Tibial artery (tissue), 4 donors: Measurements from ENCODE around the gene VAV1.

Experiments
- DNase-seq, 2 donors: peaks; one replicate each; pipeline ENCODE4 v3.0.0-alpha.2; 2019
- H3K27ac ChIP-seq, 2 donors: fragments of 200-600 bp; sonication (generic) in 1 of 2; 1 replicate in 1 of 2; 2 replicates in 1 of 2; pipeline ENCODE4 v1.5.1; 2018 to 2019; ENCODE audit warnings: mild to moderate bottlenecking in 1 of 2
- H3K27me3 ChIP-seq, 2 donors: fragments of 200-600 bp; sonication (generic) in 1 of 2; one replicate each; pipeline versions ENCODE4 v1.5.1 to v1.6.0; 2016 to 2019
- H3K36me3 ChIP-seq, 3 donors: fragments of 200-600 bp; sonication (generic) in 2 of 3; one replicate each; pipeline ENCODE4 v1.5.1; 2016 to 2019; ENCODE audit warnings: mild to moderate bottlenecking in 2 of 3
- H3K4me1 ChIP-seq, 4 donors: fragments of 200-600 bp; sonication (generic) in 2 of 4; 1 replicate in 3 of 4; 2 replicates in 1 of 4; pipeline ENCODE4 v1.5.1; 2016 to 2019
- H3K4me3 ChIP-seq, 2 donors: fragments of 200-600 bp; sonication (generic) in 1 of 2; 1 replicate in 1 of 2; 2 replicates in 1 of 2; pipeline ENCODE4 v1.5.1; 2018 to 2019; ENCODE audit warnings: mild to moderate bottlenecking in 2 of 2
- H3K9me3 ChIP-seq, 3 donors: fragments of 200-600 bp; sonication (generic) in 1 of 3; one replicate each; pipeline ENCODE4 v1.5.1; 2016 to 2019
- intact Hi-C: fragments of 100-400 bp; cut with DNase I; formaldehyde crosslinking; loops from one replicate; pipeline ENCODE4 v1.15.0; 2023; ENCODE audit warnings: low total_unique reads
- TF ChIP-seq, protein P1 (sequence below), 2 experiments: fragments of 200-600 bp in 1 of 2; fragments of 450-650 bp in 1 of 2; IDR thresholded peaks; one replicate each; pipeline ENCODE4 v1.5.1; 2017 to 2019; ENCODE audit warnings: antibody characterized with exemption in 2 of 2, mild to moderate bottlenecking in 1 of 2, moderate library complexity in 1 of 2

The VAV1 gene

DNA sequence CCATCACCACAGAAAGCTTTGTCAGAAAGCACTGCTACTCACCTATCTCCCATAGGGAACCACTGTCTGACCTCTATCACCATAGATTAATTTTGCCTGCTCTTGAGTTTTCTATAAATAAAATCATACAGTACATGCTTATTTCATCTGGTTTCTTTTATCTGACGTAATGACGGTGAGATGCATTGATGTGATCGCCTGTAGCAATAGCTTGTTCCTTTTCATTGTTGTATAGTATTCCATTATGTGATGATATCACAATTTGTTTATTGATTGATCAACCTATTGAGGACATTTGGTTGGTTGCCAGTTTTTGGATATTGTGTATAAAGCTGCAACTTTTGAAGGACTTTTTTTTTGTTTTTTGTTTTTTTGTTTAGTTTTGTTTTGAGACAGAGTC, 63.0 kb downstream of the VAV1 start:
- Histone ChIP-seq H3K27me3 (peaks cover 0 to 2% of the 10 kb centered on the region in 2 donors), H3K27ac (no peak overlapping the region), H3K4me3 (no peak overlapping the region), H3K36me3 (no peaks in the 10 kb centered on the region), H3K4me1 (no peaks in the 10 kb centered on the region), H3K9me3 (no peaks in the 10 kb centered on the region)
- TF ChIP-seq, protein P1, sequence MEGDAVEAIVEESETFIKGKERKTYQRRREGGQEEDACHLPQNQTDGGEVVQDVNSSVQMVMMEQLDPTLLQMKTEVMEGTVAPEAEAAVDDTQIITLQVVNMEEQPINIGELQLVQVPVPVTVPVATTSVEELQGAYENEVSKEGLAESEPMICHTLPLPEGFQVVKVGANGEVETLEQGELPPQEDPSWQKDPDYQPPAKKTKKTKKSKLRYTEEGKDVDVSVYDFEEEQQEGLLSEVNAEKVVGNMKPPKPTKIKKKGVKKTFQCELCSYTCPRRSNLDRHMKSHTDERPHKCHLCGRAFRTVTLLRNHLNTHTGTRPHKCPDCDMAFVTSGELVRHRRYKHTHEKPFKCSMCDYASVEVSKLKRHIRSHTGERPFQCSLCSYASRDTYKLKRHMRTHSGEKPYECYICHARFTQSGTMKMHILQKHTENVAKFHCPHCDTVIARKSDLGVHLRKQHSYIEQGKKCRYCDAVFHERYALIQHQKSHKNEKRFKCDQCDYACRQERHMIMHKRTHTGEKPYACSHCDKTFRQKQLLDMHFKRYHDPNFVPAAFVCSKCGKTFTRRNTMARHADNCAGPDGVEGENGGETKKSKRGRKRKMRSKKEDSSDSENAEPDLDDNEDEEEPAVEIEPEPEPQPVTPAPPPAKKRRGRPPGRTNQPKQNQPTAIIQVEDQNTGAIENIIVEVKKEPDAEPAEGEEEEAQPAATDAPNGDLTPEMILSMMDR (IDR thresholded peaks at IDR 0.05) = no peak
- no peak for DNase-seq
- intact Hi-C loops = no loop called here

DNA sequence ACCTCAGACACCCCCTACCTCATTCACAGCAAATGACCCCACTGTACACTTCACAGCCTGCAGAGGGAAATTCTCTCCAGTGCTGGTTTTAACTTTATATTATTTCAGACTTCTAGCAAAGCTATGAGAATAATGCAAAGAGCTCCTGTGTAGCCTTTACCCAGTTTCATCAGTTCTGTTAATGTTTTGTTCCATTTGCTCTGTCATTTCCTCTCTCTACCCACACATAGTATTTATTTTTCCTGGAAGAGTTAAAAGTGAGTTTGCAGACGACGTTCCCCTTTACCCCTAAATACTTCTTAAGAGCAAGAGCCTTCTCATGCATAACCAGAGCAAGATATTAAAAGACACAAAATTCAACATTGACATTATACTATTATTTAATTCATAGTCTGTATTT, 65.0 kb downstream of the VAV1 start:
- Histone ChIP-seq H3K27ac (no peak overlapping the region), H3K4me1 (no peaks in the 10 kb centered on the region), H3K9me3 (no peaks in the 10 kb centered on the region), H3K4me3 (no peak overlapping the region), H3K36me3 (no peaks in the 10 kb centered on the region), H3K27me3 (peaks cover 0 to 2% of the 10 kb centered on the region in 2 donors)
- DNase-seq = no peak
- intact Hi-C loops = no loop called here
- TF ChIP-seq, protein P1 (IDR thresholded peaks at IDR 0.05) = no peak

- peaks cover 0 to 2% of the 10 kb centered on the region in 2 donors for H3K27me3 ChIP-seq
- no peak for DNase-seq
- no peaks in the 10 kb centered on the region for H3K4me1 ChIP-seq
- TF ChIP-seq, protein P1 (IDR thresholded peaks at IDR 0.05) = no peak
- H3K27ac ChIP-seq = no peak overlapping the region
- intact Hi-C loops = no loop called here
- H3K9me3 ChIP-seq = no peaks in the 10 kb centered on the region
- H3K4me3 ChIP-seq = no peak overlapping the region
- H3K36me3 ChIP-seq = no peaks in the 10 kb centered on the region
Measured at GRCh38 chr19:6838062-6838655, 65.7 kb downstream of the VAV1 start.

DNA sequence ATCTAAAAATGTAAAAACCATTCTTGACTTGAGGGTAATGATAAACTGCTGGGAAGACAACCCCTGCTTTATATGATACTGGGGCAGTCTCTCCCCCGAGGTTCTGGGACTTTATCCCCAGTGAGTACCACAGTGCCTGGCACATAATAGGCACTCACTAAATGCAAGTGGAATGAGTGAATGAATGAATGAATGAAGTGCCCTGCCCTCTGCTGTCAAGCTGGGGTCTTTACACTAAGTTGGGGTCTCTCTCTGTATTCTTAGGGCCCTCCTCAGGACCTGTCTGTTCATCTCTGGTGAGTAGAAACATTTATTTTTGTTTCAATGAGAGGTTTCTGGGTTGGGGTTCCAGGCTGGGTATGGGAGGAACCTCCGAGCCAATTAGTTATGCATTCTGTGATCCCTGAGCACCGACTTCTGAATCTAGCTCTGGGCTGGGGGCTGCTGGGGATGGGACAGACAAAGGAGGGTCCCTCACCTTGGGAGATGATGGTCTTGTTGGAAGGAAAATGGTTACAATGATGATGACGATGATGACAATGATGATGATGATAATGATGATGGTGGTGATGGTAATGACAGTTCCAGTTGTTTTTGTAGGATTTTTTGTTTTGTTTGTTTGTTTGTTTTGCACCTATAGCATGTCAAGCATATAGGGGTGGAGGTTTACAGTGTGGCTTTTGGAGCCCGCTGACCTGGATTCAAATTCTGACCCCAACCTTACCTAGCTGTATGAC, 70.5 kb downstream of the VAV1 start:
- no peaks in the 10 kb centered on the region for H3K4me1 ChIP-seq
- DNase-seq = peak in 1 of 2 donors; percentile 7
- intact Hi-C loops = no loop called here
- H3K27ac ChIP-seq = no peak overlapping the region
- no peaks in the 10 kb centered on the region for H3K9me3 ChIP-seq
- no peak overlapping the region for H3K4me3 ChIP-seq
- no peaks in the 10 kb centered on the region for H3K36me3 ChIP-seq
- TF ChIP-seq, protein P1 (IDR thresholded peaks at IDR 0.05) = no peak
- peaks cover 0 to 2% of the 10 kb centered on the region in 2 donors for H3K27me3 ChIP-seq

DNA sequence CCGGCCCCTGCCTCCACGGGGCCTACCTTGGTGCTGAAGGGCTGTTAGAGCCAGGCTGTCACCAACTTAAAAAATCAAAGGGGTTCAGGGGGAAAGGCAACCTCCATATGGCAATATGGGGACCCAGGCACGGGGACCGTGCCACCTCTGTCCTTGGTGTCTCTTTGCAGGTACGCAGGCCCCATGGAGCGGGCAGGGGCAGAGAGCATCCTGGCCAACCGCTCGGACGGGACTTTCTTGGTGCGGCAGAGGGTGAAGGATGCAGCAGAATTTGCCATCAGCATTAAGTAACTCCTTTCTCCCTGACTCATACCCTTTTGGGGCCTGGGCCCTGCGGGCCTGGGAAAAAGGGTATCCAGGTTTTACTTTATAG, 75.3 kb downstream of the VAV1 start:
- Histone ChIP-seq H3K27ac (no peak overlapping the region), H3K4me1 (no peaks in the 10 kb centered on the region), H3K36me3 (no peaks in the 10 kb centered on the region), H3K4me3 (no peak overlapping the region), H3K9me3 (no peaks in the 10 kb centered on the region), H3K27me3 (peaks cover 0 to 4% of the 10 kb centered on the region in 2 donors)
- intact Hi-C loops = no loop called here
- no peak for DNase-seq
- TF ChIP-seq, protein P1 (IDR thresholded peaks at IDR 0.05) = no peak
